ENCODE data around the gene CCDC12.

DNA sequence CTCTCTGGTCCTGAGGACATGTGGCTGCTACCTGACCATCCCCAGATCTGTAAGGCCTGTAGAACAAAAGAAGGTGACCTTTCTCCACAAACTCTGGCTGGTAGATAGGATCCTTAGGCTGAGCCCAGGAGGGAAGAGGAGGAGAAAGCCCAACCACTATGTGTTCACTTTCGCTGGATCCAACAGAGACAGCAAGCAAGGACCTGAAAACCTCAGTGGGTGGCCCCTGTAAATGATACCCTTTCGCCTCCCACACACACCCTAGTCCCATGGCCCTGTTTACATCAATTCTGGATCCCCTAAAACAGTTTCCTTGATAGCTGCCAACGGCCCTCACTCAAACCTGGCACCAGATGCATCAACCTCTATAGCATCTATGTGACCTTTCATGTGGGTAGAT is 22.4 kb downstream of the CCDC12 start:
- TF ChIP-seq, protein P1, sequence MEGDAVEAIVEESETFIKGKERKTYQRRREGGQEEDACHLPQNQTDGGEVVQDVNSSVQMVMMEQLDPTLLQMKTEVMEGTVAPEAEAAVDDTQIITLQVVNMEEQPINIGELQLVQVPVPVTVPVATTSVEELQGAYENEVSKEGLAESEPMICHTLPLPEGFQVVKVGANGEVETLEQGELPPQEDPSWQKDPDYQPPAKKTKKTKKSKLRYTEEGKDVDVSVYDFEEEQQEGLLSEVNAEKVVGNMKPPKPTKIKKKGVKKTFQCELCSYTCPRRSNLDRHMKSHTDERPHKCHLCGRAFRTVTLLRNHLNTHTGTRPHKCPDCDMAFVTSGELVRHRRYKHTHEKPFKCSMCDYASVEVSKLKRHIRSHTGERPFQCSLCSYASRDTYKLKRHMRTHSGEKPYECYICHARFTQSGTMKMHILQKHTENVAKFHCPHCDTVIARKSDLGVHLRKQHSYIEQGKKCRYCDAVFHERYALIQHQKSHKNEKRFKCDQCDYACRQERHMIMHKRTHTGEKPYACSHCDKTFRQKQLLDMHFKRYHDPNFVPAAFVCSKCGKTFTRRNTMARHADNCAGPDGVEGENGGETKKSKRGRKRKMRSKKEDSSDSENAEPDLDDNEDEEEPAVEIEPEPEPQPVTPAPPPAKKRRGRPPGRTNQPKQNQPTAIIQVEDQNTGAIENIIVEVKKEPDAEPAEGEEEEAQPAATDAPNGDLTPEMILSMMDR (IDR thresholded peaks at IDR 0.05), result no peak
- TF ChIP-seq ZFX (IDR thresholded peaks at IDR 0.05; ENCODE audit: borderline replicate concordance), result no peak
